Choroid plexus epithelial cell (primary cell): Measurements from ENCODE around the gene NEMF.

Experiments
- DNase-seq: peaks from one replicate; pipeline ENCODE4 v3.0.0-alpha.2; 2010; ENCODE audit warnings: low read depth
- H3K4me3 ChIP-seq: 2 replicates; pipeline ENCODE4 v1.5.1; 2011; ENCODE audit warnings: low read depth, mild to moderate bottlenecking, control low read depth, low read length, moderate library complexity
- CTCF ChIP-seq: conservative IDR thresholded peaks from 2 replicates; pipeline ENCODE4 v1.5.1; 2011; ENCODE audit warnings: low read depth, mild to moderate bottlenecking, control low read depth, inconsistent platforms, low read length, moderate library complexity

NEMF gene

DNA sequence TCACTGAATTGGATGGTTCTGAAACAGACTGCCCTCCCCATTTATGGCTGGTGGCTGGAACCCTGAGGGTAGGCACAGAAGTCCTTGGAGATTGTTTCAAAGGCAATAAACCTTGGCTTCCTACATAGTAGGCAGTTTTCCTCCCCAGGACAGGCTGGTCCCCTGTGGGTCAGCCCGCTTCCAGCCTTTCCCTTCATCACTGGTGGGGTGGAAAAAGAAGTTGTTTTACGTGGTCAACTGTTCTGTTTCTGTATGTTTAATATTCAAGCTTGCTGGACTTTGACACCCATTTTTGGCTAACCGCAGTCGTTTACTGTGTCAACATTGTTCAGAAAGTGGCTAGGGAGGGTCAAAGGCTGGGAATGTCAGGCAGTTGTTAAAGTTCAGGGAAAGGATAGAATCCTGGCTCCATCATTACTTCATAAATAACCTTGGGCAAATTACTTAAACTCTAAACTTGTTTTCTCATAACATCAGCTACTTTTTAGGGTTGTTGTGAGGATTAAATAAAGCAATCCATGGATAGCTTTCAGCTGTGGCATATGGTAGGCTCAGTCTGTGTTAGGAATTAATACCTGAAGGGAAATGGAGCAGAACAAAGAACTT is 82.3 kb downstream of the NEMF start:
- H3K4me3 ChIP-seq = peak overlapping the region; percentile 96
- TF ChIP-seq CTCF = no peak
- DNase-seq = peak; percentile 76

DNA sequence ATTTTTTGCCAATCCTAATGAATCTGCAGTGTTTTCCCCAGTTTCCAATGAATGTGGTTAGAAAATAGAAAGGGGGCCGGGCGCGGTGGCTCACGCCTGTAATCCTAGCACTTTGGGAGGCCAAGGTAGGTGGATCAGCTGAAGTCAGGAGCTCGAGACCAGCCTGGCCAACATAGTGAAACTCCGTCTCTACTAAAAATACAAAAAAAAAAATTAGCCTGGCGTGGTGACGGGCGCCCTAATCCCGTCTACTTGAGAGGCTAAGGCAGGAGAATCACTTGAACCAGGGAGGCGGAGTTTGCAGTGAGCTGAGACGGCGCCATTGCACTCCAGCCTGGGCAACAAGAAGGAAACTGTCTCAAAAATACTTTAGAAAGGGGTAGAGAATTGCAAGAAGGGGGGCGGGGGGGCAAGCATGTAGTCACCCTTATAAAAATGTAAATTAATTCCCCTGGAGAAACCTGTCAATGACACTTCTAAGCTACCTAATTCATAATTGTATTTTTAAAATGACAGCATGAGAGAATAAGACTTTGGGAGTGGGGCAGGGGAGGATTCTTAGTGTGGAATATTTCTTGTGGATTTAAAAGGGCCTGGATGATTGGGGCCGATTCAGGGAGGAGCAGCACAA is 82.9 kb downstream of the NEMF start:
- no peak for TF ChIP-seq CTCF
- H3K4me3 ChIP-seq = peak overlapping the region; percentile 96
- no peak for DNase-seq

DNA sequence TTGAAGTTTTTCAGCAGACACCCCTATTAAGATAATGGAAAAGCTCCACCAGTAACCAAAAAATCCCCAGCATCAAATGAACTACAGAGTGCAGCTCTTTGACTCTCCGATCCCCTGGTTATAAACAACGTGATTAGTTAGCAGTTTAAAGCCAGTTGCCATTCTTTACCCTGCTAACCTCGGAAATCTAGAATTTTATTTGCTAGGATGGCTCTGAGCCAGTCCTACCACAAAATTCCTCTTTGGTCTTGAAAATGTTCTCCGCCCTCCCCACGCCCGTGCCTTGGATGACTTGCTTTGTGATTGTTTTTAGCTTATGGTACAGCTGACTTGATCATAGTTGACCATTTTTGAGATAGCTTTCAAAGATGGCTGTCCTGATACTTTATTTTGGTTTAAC is 83.4 kb downstream of the NEMF start:
- peak; percentile 64 for DNase-seq
- no peak for TF ChIP-seq CTCF
- peak overlapping the region; percentile 96 for H3K4me3 ChIP-seq

DNA sequence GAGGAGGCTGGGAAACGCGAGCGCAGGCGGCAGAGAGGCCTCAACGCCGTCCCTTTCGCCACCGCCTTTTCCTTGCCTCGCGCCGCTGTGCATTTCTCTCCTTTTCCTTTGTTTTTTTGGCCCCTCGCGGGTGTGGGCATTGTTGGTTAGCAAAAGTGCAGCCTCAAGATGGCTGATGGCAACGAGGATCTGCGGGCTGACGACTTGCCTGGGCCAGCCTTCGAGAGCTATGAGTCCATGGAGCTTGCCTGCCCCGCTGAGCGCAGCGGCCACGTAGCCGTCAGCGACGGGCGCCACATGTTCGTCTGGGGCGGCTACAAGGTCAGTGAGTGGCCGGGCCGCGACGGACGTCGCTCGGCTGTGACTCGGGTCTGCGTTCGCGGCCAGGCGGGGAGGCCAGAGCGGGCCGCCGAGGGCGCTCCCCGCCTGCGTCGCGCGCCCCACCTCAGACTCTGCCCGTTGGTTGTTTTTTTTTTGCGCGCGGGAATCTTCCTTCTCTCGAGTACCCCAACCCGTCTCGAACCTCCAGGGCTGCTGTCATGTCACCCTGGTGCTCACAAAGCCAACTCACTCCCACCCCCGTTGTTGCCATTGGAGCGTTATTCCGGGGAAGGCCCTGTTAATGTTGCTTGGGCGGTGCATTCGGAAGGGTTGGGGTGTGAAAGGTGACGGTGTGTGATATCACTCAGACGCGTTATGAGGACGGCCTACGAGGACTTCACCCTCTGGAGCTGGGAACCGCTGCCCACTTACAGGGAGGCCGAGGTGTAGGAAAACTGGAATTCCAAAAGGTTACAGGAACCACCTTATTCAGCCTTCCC is 84.1 kb downstream of the NEMF start:
- TF ChIP-seq CTCF = no peak
- peak overlapping the region; percentile 96 for H3K4me3 ChIP-seq
- DNase-seq = peak; percentile 68

GRCh38 chr14:49767571-49768300 is 84.9 kb downstream of the NEMF start, which contains the start of gene KLHDC2:
KLHDC2 (plus strand) TSS chr14:49768153; CDS start chr14:49768469, 316 bp downstream.
- peak; percentile 0 for TF ChIP-seq CTCF
- peak within 1 kb of the TSS; percentile 96 for H3K4me3 ChIP-seq
- DNase-seq = peak; percentile 92

- no peak for TF ChIP-seq CTCF
- DNase-seq = no peak
- H3K4me3 ChIP-seq = peak overlapping the region; percentile 96
Observed at GRCh38 chr14:49767270-49767570, 85.4 kb downstream of the NEMF start.
